ENCODE data around the gene ARHGAP24.
"Not testable (repeated sequence)": the region's sequence is repeated elsewhere in the genome, so short reads cannot be mapped to it uniquely, and the experiment has no call there.

DNA sequence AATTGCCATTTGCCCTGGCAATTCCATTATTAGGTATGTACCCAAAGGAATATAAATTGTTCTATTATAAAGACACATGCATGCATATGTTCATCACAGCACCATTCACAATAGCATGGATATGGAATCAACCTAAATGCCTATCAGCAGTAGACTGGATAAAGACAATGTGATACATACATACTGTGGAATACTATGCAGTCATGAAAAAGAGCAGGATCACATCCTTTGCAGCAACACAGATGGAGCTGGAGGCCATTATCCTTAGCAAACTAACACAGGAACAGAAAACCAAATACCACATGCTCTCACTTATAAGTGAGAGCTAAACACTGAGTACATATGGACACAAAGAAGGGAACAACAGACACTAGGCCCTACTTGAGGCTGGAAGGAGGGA lies 345.2 kb downstream of the ARHGAP24 start:
- TF ChIP-seq FOXM1 (IDR thresholded peaks at IDR 0.05; ENCODE audit: low read depth, low read length); CTCF (IDR thresholded peaks at IDR 0.05 in 2 of 3, conservative IDR thresholded peaks at IDR 0.05 in 1 of 3; ENCODE audit: control insufficient read depth in 2 of 3, extremely low read depth in 1 of 3, insufficient read depth in 1 of 3, low read depth in 3 of 3, low read length in 3 of 3): not testable (repeated sequence)
